ENCODE measurements around the gene PSME1.
A peak's percentile ranks its signal among the peaks of the same experiment; 100 is the strongest.

Gene PSME1

DNA sequence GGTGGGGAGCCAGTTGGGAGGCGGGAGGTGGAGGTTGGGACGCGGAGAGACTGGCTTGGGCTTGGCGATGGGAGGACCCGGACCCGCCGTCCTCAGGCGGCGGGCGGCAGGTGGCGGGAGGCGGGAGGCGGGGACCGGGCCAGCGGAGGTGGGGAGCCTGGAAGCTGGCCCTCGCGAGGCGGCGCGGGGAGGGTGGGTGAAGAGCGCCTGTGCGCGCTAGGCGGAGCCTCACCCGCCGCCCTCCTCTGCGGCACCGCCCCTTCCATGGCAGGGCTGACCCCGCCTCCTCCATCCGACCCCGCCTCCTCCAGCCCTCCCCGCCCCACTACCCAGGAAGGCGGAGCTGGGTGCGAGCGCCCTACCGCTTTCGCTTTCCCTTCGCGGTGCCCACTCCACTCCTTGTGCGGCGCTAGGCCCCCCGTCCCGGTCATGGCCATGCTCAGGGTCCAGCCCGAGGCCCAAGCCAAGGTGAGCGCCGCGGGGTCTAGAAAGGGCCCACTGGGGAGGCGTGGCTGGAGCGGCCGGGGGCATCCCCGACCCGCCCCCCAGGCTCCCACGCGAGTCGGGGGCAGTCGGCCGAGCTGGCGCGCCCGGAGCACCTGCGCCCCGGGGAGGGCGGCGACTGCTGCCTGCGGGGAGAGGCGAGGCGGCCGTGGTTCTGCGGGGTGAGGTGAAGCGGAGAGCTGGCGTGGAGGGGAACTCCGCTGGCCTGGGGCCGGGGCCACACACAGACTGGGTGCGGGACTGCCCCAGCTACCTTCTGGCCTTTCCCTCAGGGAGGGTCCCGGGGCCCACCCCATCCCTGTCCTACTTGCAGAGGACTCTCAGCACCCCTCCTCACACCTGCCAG is at the start of gene PSME1:
Gene PSME1 (plus strand): TSS at position 361 of the 850 bp plus-strand sequence. CDS start 69 bp downstream, at position 430.
- peak; percentile 94 for DNase-seq

DNA sequence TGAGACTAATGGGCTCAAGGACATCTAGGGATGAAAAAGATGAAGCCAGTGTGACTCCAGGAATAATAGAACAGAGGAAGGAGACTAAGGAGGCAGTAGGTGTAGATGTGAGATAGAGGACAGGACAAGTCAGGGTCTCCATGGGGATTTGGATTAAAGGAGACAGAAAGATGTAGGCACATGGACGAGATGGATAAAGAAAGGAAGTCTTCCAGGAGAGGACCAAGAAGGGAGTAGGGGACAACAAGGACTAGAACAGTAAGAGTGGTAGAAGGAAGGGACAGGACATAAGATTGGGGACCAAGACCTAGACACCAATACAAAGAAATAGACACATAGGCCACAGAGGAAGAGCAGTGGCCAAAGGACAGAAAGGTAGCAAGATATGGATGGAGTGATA is 49.0 kb upstream of the PSME1 start:
- no peak for DNase-seq

DNA sequence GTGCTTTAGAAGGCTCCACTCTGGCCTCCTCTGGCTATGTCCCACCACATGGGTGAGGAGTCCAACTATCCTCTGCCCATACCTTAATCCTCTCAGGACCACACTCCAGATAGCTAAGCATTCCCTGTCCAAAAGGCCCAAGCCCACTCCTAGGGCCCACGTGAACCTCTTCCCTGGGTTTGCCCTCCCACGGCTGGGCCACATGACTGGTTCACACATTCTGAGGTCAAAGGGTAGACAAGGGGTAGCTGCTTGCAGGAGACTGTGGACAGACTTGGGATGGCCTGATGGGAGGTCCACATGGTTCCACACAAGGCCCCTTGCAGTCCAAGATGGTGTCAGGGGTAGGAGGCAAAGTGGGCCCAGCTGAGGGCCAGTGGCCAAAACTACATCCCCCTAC is 47.9 kb upstream of the PSME1 start:
- no peak for DNase-seq

DNA sequence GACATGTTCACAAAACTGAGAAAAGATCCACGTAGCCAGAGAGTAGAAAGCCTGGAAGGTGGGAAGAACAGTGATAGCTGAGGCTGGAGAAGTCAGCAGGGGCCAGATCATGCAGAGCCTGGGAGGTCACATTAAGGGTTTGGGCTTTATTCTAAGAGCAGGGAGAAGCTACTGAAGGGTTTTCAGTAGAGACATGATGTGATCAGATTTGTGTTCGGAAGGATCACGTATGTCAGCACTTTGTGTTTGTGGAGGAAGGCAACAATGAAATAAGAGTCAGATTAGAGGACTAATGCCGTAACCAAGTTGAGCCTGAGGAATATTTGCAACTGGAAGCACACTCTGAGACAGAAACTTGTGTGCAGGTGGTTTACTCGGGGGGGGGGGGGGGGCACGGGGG is 46.1 kb upstream of the PSME1 start:
- no peak for DNase-seq

DNA sequence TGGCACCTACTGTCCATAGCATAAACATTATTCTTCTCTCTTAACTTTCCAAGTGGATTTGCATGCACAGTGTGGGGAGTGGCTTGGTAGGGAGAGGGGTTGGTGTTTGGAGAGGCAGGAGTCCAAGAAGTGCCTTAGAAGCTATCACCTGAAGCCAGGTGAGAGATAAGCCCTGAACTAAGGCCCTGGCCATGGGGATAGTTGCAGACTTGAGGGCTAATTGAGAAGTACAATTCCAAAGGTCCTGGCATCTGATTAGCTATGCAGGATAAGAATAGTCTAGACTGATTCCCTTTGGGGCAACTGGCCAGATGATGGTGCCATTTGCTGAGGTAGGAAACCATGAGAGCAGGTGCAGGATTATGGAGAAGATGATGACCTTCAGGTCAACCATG is 43.9 kb upstream of the PSME1 start:
- no peak for DNase-seq

DNA sequence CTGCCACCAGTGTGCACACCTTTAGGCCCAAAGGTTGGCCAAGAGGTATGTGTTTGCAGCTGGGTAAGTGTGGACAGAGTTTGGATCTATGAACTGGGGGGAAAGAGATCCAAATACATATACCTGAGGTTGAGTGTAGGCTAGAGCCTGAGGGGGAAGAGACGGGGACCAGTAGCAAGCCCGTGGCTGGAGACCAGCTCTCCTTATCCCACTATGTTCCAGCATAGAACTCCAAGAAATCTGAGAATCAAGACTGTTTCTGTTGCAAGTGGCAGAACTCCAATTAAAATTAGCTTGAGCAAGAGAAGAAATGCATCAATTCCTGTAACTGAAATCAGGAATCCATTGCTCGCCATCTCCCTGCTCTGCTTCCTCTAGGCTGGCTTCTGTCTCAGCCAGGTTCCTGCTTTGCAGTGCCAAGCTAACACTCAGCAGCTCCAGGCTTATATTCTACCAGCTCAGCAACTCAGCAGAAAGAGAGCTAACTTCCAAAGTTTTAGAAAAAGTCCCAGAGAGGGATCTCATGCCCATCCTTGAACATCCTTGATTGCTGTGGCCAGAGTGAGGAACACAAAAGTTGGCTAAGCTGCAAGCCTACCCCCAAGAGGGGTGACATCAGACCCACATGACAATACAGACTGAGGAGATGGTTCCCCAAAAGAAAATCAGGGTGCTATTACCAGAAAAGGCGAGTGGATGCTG is 43.3 kb upstream of the PSME1 start:
- no peak for DNase-seq

DNA sequence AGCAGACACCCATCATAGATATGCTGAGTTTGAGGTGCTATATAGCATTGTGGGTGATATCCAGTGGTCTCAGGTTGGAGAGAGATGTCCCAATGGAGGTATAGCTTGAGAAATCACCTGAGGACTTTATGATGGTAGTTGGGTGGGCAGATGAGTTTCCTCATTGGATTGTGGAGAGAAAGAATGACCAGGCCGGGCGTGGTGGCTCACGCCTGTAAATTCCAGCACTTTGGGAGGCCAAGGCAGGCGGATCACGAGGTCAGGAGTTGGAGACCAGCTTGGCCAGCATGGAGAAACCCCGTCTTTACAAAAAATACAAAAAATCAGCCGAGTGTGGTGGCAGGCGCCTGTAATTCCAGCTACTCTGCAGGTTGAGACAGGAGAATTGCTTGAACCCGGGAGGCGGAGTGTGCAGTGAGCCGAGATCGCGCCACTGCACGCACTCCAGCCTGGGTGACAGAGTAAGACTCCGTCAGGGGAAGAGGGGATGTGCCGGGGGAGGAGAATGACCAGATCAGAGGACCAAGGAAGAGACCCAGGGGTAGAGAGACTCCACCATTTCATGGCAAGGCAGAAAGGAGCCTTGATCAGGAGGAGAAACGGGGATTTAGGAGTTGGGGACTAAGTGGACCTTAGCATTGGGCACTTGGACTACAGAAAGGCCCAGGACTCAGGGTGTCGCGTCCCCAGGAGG is 42.6 kb upstream of the PSME1 start:
- DNase-seq = peak; percentile 13

DNA sequence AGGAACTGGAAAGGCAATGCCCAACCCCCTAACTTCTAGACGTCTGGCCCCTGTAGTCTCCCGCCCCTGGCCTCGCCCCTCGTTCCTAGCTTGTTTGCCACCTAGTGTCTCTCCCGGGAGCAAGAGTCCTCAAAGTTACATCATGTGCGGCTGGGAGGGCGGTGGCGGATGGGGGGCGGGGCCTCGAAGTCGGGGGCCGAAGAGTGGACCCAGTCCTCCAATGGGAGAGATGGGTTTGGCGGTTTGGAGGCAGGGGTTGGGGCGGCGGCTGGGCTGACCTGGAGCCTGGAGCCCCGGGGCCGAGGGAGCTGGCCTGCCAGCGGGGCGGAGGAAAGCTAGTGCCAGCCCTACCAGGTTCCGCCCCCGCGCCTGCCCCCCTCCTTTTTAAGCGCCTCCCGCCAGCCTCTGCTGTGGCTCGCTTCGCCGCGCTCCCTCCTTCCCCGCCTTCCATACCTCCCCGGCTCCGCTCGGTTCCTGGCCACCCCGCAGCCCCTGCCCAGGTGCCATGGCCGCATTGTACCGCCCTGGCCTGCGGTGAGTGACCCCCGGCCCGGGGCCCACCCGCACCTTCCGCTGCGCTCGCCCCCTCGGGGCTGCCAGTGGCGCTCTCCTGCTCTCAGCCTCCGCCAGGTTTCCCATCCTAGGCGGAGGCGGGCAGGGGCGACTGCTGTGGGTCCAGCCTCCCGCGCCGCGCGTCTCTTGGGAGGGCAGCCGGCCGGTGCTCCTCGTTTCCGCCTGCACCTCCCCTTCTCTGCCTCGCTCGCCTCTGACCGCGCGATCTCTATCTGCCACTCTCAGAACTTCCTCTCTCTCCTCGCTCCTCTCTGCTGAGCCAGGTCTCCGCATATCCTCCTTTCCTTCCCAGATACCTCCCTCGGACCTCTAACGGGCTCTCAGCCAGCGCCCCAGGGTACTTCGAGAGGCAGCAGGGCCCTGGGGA is 41.8 kb upstream of the PSME1 start, which contains the start of gene PCK2:
Gene PCK2 (plus strand): TSS at position 411 of the 940 bp plus-strand sequence. CDS start 95 bp downstream, at position 506.
- DNase-seq = peak; percentile 83

DNA sequence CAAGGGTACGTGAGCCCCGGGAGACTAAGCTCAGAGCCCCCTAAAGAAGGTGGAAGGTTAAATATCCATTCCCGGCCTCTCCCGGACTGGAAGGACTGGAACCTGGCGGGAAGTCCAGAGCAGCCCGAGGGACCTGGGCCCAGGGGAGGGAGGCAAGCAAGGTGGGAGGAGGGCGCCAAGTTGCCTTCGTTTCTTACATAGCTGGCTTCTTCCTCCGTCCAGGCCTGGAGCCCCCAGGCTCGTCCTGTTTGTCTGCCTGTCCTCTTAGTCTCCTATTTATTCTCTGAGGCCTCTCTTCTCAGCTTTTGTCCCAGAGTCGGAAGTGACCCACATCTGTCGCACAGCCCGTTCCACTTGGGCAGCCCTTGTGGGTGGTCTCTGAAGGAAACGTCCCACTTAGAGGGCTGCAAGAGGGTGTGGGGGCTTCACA is 41.1 kb upstream of the PSME1 start:
- peak; percentile 10 for DNase-seq

DNA sequence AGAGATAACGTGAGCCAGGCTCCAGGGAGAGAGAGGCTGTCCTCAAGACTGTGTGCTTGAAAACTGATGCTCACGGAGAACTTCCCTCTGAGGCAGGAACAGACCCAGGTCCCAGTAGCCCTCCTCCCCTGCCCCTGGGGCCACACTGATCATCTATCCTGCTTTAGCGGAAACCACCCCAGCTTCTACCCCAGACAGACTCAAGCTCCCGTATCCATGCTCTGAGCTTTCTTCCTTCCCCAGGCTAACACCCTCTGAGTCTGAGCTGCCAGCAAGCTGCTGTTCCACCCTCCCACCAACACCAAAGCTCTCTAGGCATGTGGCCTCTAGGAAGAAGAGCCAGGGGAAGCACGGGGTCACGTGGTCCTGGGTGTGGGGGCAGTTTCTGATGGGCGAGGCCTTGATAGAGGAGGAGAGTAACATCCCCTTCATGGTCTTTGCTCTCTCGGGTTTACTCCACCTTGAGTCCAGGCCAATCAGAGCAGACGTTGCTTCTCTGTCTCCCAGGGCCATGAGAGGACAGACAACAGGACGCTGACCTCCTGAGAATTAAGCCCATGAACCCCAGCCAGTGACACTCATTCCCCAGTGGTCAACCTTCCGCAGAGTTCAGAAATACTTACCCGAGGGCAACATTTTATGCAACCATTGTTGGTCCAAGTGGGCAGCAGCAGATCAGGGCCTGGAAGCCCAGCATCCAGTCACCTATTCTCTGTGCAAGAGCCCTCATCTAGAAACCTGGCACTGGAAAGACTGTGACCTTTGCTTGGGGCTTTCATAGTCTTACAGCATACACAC is 40.5 kb upstream of the PSME1 start:
- DNase-seq = peak; percentile 29

DNA sequence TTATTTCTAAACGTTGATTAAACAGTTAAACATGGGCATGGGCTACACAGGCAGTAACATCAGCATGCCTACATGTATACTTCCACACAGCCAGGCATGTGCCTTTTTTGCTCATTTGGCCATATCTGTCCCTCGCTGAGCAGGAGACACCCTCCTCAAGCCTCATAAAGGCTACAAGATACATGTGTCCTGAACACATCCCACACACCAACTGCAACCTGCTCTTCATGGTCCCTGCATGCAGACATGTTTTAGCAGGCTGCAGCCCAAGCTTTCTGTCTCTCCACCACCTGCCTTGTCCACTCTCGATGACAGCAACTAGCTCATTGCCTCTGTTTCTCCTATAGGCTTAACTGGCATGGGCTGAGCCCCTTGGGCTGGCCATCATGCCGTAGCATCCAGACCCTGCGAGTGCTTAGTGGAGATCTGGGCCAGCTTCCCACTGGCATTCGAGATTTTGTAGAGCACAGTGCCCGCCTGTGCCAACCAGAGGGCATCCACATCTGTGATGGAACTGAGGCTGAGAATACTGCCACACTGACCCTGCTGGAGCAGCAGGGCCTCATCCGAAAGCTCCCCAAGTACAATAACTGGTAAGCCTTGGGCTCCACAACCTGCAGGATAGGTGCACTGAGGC is 39.3 kb upstream of the PSME1 start:
- no peak for DNase-seq

DNA sequence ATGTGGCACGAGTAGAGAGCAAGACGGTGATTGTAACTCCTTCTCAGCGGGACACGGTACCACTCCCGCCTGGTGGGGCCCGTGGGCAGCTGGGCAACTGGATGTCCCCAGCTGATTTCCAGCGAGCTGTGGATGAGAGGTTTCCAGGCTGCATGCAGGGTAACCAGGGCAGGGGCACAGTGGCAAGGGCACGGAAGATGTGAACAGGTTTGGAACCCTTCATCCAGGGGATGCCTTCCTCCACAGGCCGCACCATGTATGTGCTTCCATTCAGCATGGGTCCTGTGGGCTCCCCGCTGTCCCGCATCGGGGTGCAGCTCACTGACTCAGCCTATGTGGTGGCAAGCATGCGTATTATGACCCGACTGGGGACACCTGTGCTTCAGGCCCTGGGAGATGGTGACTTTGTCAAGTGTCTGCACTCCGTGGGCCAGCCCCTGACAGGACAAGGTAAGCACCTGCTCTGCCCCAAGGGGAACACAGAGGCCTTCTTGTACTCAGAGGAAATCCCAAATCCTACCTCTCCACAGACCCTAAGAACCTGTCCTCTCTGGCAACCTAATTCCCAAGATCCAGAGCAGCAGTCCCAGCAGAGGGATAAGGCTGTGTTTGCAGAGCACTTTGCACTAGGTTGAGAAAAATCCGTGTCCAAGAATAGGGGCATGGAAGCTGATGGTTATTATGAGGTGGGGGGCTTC is 37.6 kb upstream of the PSME1 start:
- no peak for DNase-seq

DNA sequence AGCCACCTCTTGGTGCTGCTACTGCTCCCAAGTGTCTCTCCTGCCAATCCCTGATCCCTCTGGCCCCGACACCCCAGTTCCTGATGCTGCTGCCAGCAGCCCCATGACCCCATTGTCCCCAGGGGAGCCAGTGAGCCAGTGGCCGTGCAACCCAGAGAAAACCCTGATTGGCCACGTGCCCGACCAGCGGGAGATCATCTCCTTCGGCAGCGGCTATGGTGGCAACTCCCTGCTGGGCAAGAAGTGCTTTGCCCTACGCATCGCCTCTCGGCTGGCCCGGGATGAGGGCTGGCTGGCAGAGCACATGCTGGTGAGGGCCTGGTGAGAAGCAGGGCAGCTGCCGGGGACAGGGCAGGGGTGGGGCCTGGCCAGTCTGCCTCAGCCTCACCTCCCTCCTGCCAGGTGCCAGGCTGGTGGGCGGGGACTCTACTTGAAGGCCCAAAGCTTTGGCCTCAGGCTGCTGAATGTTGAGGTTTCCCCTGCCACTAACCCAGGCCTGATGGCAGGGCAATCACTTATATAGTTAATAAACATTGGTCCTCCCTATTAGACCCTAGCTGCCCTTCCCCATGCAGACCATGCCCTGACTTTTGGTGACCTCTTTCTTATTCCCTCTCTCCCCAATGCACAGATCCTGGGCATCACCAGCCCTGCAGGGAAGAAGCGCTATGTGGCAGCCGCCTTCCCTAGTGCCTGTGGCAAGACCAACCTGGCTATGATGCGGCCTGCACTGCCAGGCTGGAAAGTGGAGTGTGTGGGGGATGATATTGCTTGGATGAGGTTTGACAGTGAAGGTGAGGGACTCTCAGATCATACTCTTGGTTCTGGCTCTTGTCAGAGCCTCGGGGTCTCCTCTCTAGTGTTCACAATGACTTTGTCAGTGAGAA is 36.8 kb upstream of the PSME1 start:
- no peak for DNase-seq

DNA sequence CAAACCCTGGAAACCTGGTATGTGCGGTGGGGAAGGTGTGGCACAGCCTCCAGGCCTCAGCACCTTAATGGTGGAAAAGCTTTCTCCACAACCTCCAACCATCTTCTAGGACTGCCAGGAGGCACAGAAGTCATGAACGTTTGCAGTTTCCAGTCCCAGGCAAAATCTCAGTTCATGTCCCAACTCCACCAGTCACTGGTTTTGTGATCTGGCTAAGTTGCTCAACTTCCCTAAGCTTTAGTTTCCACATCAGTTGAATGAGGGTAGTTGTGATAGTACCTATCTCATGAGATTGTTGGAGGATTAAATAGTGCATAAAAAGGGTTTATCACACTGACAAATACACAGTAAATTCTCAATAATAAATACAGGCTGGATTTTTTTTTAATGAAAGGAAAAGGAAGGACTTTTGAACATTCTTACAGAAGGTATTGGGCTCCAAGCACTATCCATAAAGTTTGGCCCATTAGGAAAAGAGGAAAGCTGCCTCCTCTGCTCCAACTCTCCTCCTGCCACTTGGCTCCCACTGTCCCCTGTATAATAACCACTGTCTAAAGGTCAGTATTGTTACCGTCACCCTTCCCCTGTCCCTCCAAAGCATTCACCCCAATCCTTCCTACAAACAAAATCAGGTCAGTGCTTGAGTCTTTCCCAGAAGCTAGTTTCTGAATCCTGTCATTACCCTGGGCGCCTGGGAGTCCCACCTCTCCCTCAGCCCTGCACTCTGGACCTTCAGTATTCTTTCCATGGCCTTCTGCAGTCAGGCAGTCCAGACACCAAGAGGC is 35.6 kb upstream of the PSME1 start:
- DNase-seq = no peak

DNA sequence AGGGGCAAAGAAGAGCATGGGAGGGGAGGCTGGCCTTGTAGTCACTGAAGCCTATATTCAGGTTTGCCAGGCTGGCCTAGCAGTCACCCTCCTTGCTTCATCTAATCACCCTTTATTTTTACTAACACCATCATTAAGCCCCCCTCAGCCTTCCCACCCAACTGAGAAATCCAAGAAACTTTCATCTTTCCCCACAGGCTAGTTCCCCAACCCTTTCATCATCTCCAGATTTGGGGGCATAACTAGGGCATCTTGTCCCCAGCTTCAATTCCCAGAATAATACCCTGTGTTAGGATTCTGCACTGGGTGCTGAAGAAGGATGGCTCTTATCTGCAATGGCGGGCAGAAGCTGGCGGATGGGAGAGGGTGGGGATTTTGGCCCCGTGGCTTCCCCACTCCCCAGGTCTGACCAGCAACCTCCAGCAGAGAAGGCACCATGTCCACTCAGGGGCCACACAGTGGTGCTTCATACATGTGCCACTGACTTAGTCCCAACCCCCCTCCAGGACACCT is 35.0 kb upstream of the PSME1 start:
- DNase-seq = no peak

DNA sequence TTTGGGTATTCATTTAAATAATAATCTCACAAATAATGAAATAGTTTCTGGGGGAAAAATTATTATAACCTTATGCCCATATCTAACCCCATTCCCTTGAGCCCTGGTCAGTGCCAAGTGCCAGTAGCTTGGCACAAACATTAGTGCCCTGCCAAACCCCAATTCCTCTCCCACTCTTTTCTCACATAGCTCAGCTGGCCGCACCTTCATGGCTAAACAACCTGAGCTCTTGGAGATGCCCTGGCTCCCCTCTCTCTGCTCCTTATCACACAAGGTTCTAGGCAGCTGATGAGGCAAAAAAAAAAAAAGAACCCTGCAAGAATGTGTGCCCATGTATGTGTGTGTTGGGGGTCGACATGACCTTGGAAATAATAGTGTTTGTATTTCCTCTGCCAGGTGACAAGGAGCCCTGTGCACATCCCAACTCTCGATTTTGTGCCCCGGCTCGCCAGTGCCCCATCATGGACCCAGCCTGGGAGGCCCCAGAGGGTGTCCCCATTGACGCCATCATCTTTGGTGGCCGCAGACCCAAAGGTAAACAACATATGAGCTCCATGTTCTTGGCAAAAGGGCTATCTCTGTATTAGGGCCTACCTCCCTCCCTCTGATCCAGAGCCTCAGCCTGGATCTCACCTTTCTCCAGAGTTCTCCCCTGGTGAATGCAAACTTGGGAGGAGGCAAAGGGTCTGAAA is 33.5 kb upstream of the PSME1 start:
- DNase-seq = no peak

DNA sequence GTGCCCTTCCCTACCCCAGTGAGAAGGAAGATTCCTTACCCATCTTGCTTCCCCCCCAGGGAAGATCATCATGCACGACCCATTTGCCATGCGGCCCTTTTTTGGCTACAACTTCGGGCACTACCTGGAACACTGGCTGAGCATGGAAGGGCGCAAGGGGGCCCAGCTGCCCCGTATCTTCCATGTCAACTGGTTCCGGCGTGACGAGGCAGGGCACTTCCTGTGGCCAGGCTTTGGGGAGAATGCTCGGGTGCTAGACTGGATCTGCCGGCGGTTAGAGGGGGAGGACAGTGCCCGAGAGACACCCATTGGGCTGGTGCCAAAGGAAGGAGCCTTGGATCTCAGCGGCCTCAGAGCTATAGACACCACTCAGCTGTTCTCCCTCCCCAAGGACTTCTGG is 32.5 kb upstream of the PSME1 start:
- no peak for DNase-seq
